Osteocyte (in vitro differentiated cells): ENCODE data around the gene TMEM121. TPM values are rescaled to one million over a fixed set of nuclear protein-coding genes. Genes with fewer than 3 reads are reported as not detected.

Source experiments
- DNase-seq: peaks from one replicate; pipeline ENCODE4 v3.0.0; 2021; ENCODE audit warnings: mixed read lengths; ENCODE audit not compliant: unreplicated experiment; ENCODE audit errors: extremely low spot score
- H3K27ac Mint-ChIP-seq: one replicate; pipeline ENCODE4 v1.8.0; 2021; ENCODE audit warnings: mild to moderate bottlenecking, mixed read lengths; ENCODE audit not compliant: unreplicated experiment
- H3K27me3 Mint-ChIP-seq: one replicate; pipeline ENCODE4 v1.8.0; 2021; ENCODE audit warnings: mixed read lengths; ENCODE audit not compliant: unreplicated experiment
- H3K36me3 Mint-ChIP-seq: one replicate; pipeline ENCODE4 v1.8.0; 2021; ENCODE audit warnings: mixed read lengths; ENCODE audit not compliant: unreplicated experiment
- H3K4me1 Mint-ChIP-seq: one replicate; pipeline ENCODE4 v1.8.0; 2021; ENCODE audit warnings: mixed read lengths; ENCODE audit not compliant: unreplicated experiment
- H3K4me3 Mint-ChIP-seq: one replicate; pipeline ENCODE4 v1.8.0; 2021; ENCODE audit warnings: mild to moderate bottlenecking, moderate library complexity, mixed read lengths; ENCODE audit not compliant: unreplicated experiment
- H3K9me3 Mint-ChIP-seq: one replicate; pipeline ENCODE4 v1.8.0; 2021; ENCODE audit warnings: mixed read lengths; ENCODE audit not compliant: unreplicated experiment
- total RNA-seq: library from RNA; stranded (reverse); gene quantifications from 2 replicates; pipeline ENCODE4 v1.2.1, GENCODE V29; 2021
- TF ChIP-seq, protein P1 (sequence below): fragments of 200-600 bp; sonication (generic); IDR thresholded peaks from 2 replicates; pipeline ENCODE4 v1.5.0; 2021; ENCODE audit warnings: antibody characterized with exemption, mild to moderate bottlenecking, moderate library complexity

The TMEM121 gene
- total RNA-seq, 1 donor from 2014 or later: 3.3 TPM

- H3K27ac Mint-ChIP-seq: no peak overlapping the region
- peaks cover 6% of the 10 kb centered on the region for H3K27me3 Mint-ChIP-seq
- H3K4me1 Mint-ChIP-seq: no peaks in the 10 kb centered on the region
- H3K9me3 Mint-ChIP-seq: no peaks in the 10 kb centered on the region
- no peak overlapping the region for H3K4me3 Mint-ChIP-seq
- no peak for DNase-seq
- no peaks in the 10 kb centered on the region for H3K36me3 Mint-ChIP-seq
- TF ChIP-seq, protein P1, sequence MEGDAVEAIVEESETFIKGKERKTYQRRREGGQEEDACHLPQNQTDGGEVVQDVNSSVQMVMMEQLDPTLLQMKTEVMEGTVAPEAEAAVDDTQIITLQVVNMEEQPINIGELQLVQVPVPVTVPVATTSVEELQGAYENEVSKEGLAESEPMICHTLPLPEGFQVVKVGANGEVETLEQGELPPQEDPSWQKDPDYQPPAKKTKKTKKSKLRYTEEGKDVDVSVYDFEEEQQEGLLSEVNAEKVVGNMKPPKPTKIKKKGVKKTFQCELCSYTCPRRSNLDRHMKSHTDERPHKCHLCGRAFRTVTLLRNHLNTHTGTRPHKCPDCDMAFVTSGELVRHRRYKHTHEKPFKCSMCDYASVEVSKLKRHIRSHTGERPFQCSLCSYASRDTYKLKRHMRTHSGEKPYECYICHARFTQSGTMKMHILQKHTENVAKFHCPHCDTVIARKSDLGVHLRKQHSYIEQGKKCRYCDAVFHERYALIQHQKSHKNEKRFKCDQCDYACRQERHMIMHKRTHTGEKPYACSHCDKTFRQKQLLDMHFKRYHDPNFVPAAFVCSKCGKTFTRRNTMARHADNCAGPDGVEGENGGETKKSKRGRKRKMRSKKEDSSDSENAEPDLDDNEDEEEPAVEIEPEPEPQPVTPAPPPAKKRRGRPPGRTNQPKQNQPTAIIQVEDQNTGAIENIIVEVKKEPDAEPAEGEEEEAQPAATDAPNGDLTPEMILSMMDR: no peak
Measured at GRCh38 chr14:105533391-105533790, 7.0 kb downstream of the TMEM121 start.

DNA sequence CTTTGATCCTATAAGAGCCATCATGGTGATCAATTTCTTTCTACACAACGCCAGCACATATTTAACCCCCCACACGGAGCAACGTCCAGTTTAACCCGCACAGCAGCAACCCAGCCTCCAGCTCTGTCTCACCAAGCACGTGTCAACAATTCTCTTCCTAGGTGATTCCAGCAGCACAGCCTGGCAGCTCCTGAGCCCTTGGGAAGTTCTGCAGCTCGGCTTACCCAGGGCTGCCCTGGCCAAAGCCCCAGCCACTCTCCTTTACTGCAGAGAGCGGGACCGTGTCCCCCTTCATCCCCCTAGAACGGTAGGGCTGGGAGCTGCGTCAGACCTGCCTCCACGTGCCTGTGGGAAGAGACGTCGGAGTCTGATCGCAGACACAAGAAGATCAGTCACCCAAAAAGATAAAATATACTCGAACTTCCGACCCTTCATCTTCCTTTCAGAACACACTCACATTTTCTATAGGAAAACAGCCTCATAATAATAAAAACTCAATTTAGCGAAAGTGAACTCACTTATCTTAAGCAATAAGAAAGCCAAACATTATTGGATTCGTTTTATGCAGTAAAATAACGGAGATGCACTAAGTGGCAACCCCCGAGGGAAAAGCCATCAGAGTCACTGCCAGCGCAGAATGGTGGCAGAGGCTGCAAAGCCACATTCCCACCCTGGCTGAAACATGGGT is 7.6 kb downstream of the TMEM121 start:
- Mint-ChIP-seq H3K27ac (no peak overlapping the region), H3K36me3 (no peaks in the 10 kb centered on the region), H3K27me3 (peaks cover 6% of the 10 kb centered on the region), H3K4me3 (no peak overlapping the region), H3K4me1 (no peaks in the 10 kb centered on the region), H3K9me3 (no peaks in the 10 kb centered on the region)
- DNase-seq: no peak
- TF ChIP-seq, protein P1: no peak

DNA sequence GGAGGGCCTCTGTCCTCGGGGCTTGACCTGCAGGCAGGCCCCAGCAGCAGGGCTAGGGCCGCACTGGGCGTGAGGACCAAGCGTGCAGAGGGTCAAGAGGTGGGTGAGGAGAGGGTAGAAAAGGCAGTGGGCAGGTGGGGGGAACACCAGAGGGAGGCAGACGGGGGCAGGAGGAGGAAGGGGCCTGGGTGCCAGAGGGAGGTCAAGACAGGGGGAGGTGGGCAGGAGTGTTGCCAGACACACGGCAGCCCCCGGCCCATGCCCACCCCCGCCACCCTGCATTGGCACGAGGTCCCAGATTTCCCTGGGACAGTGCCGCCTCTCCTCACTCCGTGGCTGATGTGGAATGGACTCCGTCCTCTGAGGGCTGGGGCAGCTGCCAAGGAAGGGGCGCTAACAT is 8.2 kb downstream of the TMEM121 start:
- H3K4me3 Mint-ChIP-seq: no peak overlapping the region
- H3K4me1 Mint-ChIP-seq: no peaks in the 10 kb centered on the region
- no peaks in the 10 kb centered on the region for H3K9me3 Mint-ChIP-seq
- H3K36me3 Mint-ChIP-seq: no peaks in the 10 kb centered on the region
- no peak overlapping the region for H3K27ac Mint-ChIP-seq
- TF ChIP-seq, protein P1: no peak
- DNase-seq: no peak
- H3K27me3 Mint-ChIP-seq: peaks cover 6% of the 10 kb centered on the region

GRCh38 chr14:105536051-105536450 is 9.7 kb downstream of the TMEM121 start:
- Mint-ChIP-seq H3K9me3 (no peaks in the 10 kb centered on the region), H3K27ac (no peak overlapping the region), H3K36me3 (no peaks in the 10 kb centered on the region), H3K4me3 (no peak overlapping the region), H3K27me3 (peaks cover 6% of the 10 kb centered on the region), H3K4me1 (no peaks in the 10 kb centered on the region)
- TF ChIP-seq, protein P1: no peak
- DNase-seq: no peak

DNA sequence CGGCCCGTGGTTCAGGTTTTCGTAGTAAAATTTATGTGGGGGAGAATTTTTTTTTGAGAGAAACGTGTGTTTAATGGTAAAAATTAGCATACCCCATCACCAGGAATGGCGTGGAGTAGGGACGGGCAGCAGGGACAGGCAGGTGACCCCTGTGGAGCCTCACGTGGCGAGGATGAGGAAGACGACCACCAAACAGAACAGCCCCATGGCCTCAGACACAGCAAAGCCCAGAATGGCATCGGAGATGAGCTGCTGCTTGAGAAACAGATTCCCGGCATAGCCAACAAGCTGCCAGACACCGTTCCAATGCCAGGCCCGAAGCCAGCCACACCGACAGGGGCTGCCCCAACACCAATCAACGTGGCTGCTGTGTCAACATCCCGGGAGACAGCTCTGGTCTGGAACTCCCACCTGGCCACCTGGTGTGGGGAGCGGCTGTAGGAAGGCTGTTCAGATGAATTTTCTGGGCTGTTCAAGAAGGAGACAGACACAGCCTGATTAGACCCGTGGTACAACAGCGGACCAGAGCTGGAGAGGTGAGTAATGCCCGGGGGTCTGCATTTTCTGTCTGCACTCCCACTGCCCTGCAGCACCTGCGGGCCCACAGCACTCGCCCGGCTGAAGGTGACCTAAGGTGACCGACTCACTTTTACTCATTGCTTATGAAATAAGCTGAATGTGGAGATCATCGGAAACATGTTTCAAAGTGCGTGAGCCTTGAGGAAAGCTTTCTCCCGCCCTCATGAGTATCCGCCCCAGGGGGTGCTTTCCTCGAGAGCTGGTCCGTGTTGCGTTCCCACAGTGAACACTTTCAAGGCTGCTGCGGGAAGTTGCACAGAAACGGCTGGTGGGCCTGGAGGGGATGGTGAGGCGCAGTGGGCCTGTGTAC is 10.6 kb downstream of the TMEM121 start:
- Mint-ChIP-seq H3K4me1 (no peaks in the 10 kb centered on the region), H3K36me3 (no peaks in the 10 kb centered on the region), H3K9me3 (no peaks in the 10 kb centered on the region), H3K27ac (no peak overlapping the region), H3K27me3 (peaks cover 6% of the 10 kb centered on the region), H3K4me3 (no peak overlapping the region)
- TF ChIP-seq, protein P1: no peak
- no peak for DNase-seq
